MCF 10A (cell line): ENCODE measurements around the gene WDR49. TPM values are rescaled to one million over a fixed set of nuclear protein-coding genes. Genes with fewer than 3 reads are reported as not detected.

Source experiments
- BruUV-seq: library from RNA; stranded (reverse); fragments of 400-500 nt; replicated peaks from 2 replicates; lab custom pipeline; 2021; lab: Mats Ljungman, UMichigan
- CTCF ChIA-PET: fragments of 300-600 bp; sonication (Branson Sonifier 250); formaldehyde crosslinking; extraction: SDS; loops from one replicate; lab custom pipeline; 2021; ENCODE audit warnings: antibody characterized with exemption, inconsistent platforms; lab: Yijun Ruan, JAX
- POLR2A ChIA-PET: fragments of 300-600, 350-650 bp; sonication (Branson Sonifier 250); formaldehyde crosslinking; extraction: SDS; loops from one replicate; lab custom pipeline; 2020; ENCODE audit warnings: antibody characterized with exemption, inconsistent platforms; lab: Yijun Ruan, JAX
- DNase-seq: peaks from one replicate; pipeline ENCODE4 v3.0.0-alpha.2; 2018; ENCODE audit not compliant: unreplicated experiment
- H3K27ac Mint-ChIP-seq: one replicate; pipeline ENCODE4 v1.8.0; 2022; ENCODE audit warnings: mild to moderate bottlenecking, low read depth, mixed read lengths; ENCODE audit not compliant: unreplicated experiment
- H3K27me3 Mint-ChIP-seq: one replicate; pipeline ENCODE4 v1.8.0; 2022; ENCODE audit warnings: mixed read lengths; ENCODE audit not compliant: insufficient read depth, unreplicated experiment
- H3K36me3 Mint-ChIP-seq: one replicate; pipeline ENCODE4 v1.8.0; 2022; ENCODE audit warnings: mild to moderate bottlenecking, moderate library complexity, mixed read lengths; ENCODE audit not compliant: insufficient read depth, unreplicated experiment
- H3K4me1 Mint-ChIP-seq: one replicate; pipeline ENCODE4 v1.8.0; 2022; ENCODE audit warnings: mixed read lengths; ENCODE audit not compliant: insufficient read depth, unreplicated experiment
- H3K4me3 Mint-ChIP-seq: one replicate; pipeline ENCODE4 v1.8.0; 2022; ENCODE audit warnings: mild to moderate bottlenecking, moderate library complexity, mixed read lengths; ENCODE audit not compliant: unreplicated experiment
- H3K9me3 Mint-ChIP-seq: one replicate; pipeline ENCODE4 v1.8.0; 2022; ENCODE audit warnings: mixed read lengths; ENCODE audit not compliant: unreplicated experiment
- intact Hi-C: fragments of 100-400 bp; cut with micrococcal nuclease; formaldehyde crosslinking; loops from 2 replicates; pipeline ENCODE4 v1.14.1; 2022
- total RNA-seq: library from RNA; stranded (reverse); gene quantifications from 2 replicates; pipeline ENCODE4 v1.2.3, GENCODE V29; 2022
- TF ChIP-seq, protein P1 (sequence below): fragments of 200-600 bp; IDR thresholded peaks from one replicate; pipeline ENCODE4 v1.8.0; 2022; ENCODE audit warnings: antibody characterized with exemption, mild to moderate bottlenecking; ENCODE audit not compliant: unreplicated experiment

The WDR49 gene
- total RNA-seq, 1 experiment from 2014 or later: 0.98 TPM

DNA sequence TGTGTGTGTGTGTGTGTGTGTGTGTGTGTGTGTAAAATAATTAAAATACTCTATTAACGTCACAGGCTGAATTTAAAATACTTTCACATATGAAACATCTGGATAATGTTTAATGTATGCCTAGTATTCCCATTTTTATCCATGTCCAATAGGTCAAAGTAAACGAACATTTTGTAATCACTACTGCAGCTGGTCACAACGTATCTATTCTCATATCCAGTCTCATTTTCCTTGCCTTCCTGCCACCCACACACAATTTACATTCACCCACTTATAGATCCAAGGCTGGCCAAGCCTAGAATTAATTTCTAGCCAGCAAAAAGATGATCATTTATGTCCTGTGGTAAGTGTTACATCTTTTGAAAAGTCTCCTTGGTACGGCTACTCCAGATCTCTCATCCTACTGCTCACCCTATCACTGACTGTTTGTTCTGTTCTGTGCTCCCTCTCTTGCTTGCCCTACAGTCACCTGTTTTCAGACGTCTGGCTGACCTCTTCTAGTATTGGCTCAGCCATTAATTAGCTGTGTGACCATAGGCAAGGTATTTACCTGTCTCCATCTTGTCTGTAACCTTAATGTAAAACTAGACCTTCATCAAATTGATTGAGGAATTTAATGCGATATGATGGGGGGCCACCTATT is 197.5 kb downstream of the WDR49 start:
- CTCF ChIA-PET: no interaction called here
- Mint-ChIP-seq H3K4me3 (no peak overlapping the region), H3K27me3 (no peaks in the 10 kb centered on the region), H3K4me1 (no peaks in the 10 kb centered on the region), H3K9me3 (no peaks in the 10 kb centered on the region), H3K36me3 (no peaks in the 10 kb centered on the region), H3K27ac (no peak overlapping the region)
- no peak for DNase-seq
- intact Hi-C loops: no loop called here
- BruUV-seq: no TSS peak
- POLR2A ChIA-PET: no interaction called here
- TF ChIP-seq, protein P1, sequence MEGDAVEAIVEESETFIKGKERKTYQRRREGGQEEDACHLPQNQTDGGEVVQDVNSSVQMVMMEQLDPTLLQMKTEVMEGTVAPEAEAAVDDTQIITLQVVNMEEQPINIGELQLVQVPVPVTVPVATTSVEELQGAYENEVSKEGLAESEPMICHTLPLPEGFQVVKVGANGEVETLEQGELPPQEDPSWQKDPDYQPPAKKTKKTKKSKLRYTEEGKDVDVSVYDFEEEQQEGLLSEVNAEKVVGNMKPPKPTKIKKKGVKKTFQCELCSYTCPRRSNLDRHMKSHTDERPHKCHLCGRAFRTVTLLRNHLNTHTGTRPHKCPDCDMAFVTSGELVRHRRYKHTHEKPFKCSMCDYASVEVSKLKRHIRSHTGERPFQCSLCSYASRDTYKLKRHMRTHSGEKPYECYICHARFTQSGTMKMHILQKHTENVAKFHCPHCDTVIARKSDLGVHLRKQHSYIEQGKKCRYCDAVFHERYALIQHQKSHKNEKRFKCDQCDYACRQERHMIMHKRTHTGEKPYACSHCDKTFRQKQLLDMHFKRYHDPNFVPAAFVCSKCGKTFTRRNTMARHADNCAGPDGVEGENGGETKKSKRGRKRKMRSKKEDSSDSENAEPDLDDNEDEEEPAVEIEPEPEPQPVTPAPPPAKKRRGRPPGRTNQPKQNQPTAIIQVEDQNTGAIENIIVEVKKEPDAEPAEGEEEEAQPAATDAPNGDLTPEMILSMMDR: no peak

DNA sequence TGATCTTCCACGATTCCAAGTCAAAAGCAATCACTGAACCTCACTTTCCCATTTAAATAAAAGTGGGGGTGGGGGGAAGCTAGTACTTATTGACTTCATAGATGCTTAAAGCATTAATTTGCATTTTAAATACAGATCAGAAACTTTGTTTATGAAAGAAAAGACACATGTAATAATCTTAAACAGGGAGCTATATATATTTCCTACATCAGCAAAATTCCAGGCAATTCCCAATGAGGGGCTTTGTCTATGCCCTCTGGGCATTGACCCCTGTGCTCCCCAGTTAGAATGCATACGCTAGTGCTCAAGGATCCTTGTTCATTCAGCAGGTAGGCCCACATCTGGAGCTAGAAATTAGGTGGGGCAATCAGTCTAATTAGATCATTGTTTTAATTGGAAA is 199.9 kb downstream of the WDR49 start:
- Mint-ChIP-seq H3K36me3 (no peaks in the 10 kb centered on the region), H3K9me3 (no peaks in the 10 kb centered on the region), H3K27me3 (no peaks in the 10 kb centered on the region), H3K4me3 (no peak overlapping the region), H3K4me1 (no peaks in the 10 kb centered on the region), H3K27ac (no peak overlapping the region)
- no peak for DNase-seq
- ChIA-PET CTCF (no interaction called here), POLR2A (interaction anchor here (1.2 kb wide), 1 partner anchor 10 kb away, joined by 3 read pairs; no protein-coding TSS in a partner anchor)
- intact Hi-C loops: no loop called here
- TF ChIP-seq, protein P1: no peak
- BruUV-seq: no TSS peak

DNA sequence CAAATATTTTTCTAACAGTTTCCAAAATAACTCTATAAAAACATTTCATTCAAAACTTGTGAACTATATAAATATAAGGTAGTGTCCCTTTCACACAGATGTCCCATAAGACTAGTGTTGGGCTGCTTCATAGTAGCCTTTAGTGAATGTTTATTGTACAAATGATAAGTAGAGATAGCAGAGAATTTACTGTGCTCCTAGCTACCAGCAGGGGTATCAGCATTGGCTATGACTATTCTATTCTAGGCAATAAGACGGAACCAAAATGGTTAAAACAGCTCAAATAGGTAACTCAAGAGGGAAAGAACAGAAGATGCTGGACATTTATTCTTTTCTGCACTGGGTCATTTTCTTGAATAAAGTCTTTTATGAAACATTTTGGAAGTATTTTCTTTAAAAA is 202.5 kb downstream of the WDR49 start:
- Mint-ChIP-seq H3K36me3 (no peaks in the 10 kb centered on the region), H3K4me1 (no peaks in the 10 kb centered on the region)

DNA sequence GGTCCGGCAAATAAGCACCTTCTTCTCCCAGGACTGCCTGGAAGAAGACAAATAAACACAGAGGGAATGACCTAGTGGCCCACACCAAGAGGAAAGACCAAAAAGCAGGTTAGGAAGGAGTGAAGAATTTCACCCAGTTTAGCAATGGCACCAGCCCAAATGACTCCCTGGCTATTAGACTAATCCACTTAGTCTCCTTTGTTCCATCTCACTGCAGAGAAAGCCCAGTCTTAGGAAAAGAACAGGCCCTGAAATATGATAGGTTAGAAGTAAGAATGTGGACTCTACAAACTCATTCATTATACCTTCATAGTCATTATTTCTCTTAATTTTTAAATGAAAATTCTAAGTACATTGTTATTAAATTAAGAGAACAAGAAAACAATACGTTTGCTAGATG is 203.1 kb downstream of the WDR49 start:
- intact Hi-C loops: no loop called here
- ChIA-PET CTCF (interaction anchor here (0.6 kb wide), 1 partner anchor 88 kb away, joined by 3 read pairs; no protein-coding TSS in a partner anchor), POLR2A (no interaction called here)
- DNase-seq: no peak
- Mint-ChIP-seq H3K4me3 (no peak overlapping the region), H3K4me1 (no peaks in the 10 kb centered on the region), H3K27ac (no peak overlapping the region), H3K27me3 (no peaks in the 10 kb centered on the region), H3K36me3 (no peaks in the 10 kb centered on the region), H3K9me3 (no peaks in the 10 kb centered on the region)
- no TSS peak for BruUV-seq
- TF ChIP-seq, protein P1: no peak

More for the DNA sequence above, 202.5 kb downstream of the WDR49 start:
- TF ChIP-seq, protein P1: no peak
- ChIA-PET POLR2A (no interaction called here), CTCF (interaction anchor here (0.6 kb wide), 1 partner anchor 89 kb away, joined by 3 read pairs; no protein-coding TSS in a partner anchor)
- H3K9me3 Mint-ChIP-seq: no peaks in the 10 kb centered on the region
- no peak for DNase-seq
- BruUV-seq: no TSS peak
- no peaks in the 10 kb centered on the region for H3K27me3 Mint-ChIP-seq
- intact Hi-C loops: no loop called here
- no peak overlapping the region for H3K4me3 Mint-ChIP-seq
- no peak overlapping the region for H3K27ac Mint-ChIP-seq
